GM21619 (cell line): Measurements from ENCODE around the gene SLC2A5.
A peak's percentile ranks its signal among the peaks of the same experiment; 100 is the strongest.

Source experiments
- ATAC-seq: cut with Tn5 transposase; IDR thresholded peaks from one replicate; pipeline ENCODE4 v1.9.1; 2021; ENCODE audit not compliant: unreplicated experiment

SLC2A5 gene

DNA sequence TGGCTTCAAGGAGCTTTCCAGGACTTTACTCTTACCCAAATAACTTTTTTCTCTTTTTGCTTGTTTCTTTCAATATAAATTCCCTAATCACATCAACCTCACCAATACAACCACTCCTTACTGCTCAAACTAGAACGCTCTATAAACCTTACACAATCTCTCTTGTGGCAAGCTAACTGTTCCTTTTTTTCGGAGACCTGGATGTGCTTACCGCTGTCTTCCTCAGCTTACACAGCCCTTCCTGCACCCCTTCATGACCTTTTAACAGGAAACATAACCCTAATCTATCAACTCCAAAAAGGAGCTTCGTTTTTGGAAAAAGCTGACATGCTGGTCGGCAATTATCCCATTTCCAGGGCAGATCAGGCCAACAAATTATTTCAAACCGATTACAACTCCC lies 24.1 kb upstream of the SLC2A5 start:
- ATAC-seq: no peak

DNA sequence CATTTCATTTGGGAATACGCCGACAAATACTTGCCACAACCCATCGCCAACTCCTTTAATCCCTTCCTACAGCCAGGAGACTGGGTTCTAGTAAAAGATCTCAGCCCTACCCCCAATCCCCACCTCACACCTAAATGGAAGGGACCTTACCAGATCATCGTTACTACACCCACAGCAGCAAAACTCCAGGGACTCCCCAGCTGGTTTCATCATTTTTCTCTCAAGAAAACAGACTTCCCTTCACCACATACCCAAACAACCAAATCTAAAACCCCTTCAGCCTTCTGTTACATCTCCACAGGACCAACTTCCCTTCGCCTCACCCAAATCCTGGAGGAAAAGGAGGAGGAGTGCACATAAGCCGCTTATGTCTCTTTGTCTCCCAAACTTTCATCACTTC lies 23.7 kb upstream of the SLC2A5 start:
- no peak for ATAC-seq

DNA sequence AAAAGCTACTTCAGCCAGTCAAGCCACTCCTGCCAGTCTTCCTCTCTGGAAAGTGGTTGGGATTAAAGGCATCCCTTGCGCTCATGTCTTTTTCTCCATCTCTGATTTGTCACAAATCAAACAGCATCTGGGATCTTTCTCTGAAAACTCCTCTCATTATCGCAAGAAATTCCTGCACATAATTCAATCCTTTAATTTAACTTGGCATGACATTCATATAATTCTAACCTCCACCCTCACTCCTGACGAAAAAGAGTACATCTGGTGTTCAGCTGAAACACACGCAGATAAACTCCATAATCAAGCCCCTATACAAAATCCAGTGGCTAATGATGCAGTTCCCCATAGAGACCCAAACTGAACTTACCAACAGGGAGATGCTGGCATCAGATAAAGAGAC lies 19.4 kb upstream of the SLC2A5 start:
- no peak for ATAC-seq

DNA sequence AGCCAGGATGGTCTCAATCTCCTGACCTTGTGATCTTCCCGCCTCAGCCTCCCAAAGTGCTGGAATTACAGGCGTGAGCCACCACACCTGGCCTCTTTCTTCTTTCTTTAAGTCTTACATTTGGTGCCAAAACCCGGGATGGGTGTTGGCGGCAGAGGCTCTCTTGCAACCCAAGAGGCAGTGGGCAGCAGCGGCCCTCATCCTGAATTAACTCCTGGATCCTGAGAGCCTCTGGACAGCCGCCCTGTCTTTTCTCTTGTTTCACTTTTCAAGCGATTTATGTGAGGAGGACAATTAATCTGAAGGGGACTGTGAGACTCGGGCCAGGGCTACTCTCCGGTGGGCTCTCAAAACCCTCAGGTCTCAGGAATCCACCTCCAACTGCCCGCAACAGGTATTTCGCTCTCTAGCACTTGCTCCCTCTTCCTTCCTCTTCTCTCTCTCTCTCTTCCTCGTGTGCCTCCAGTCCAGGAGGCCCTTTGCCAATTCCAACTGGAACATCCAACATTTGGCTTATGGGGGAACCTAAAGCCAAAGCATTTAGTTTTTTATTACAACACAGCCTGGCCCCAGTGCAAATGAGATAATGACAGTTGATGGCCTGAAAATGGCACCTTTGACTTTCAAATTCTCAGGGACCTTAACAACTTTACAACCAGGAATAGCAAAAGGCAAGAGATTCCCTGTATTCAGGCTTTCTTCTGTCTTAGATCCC lies 18.1 kb upstream of the SLC2A5 start:
- ATAC-seq: no peak

DNA sequence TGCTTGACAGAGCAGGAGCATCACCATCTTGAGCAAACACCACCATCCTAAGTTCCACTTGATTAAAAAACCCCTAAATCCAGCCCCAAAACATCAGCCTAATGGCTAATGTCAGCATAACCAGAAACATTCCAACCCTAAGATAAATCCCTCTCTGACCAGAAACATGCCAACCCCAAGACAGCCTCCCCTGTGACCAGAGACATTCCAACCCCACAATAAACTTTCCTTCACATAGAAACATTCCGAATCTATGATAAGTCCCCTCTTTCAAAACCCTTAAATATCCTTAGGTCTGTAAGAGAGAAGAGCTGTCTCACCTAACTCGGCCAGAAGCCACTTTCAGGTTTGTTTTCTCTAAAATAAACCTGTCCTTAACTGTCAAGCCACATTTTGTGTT lies 17.4 kb upstream of the SLC2A5 start:
- ATAC-seq: no peak

DNA sequence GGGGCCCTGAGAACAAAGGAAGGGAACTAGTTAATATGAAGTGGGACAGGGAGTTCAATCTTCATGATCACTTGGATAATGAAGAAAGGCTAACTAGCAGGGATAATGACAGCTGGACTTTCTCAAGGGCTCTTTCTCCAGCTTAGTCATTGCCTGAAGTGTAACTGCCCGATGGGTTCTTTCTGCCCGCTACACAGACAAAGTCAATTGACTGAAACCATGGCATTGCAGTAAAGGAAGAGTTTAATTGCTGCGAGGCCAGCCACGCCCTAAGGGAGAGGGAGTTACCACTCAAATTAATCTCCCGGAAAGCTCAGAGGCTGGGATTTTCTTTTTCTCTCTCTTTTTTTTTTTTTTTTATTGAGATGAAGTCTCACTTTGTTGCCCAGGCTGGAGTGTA lies 16.6 kb upstream of the SLC2A5 start:
- ATAC-seq: no peak

DNA sequence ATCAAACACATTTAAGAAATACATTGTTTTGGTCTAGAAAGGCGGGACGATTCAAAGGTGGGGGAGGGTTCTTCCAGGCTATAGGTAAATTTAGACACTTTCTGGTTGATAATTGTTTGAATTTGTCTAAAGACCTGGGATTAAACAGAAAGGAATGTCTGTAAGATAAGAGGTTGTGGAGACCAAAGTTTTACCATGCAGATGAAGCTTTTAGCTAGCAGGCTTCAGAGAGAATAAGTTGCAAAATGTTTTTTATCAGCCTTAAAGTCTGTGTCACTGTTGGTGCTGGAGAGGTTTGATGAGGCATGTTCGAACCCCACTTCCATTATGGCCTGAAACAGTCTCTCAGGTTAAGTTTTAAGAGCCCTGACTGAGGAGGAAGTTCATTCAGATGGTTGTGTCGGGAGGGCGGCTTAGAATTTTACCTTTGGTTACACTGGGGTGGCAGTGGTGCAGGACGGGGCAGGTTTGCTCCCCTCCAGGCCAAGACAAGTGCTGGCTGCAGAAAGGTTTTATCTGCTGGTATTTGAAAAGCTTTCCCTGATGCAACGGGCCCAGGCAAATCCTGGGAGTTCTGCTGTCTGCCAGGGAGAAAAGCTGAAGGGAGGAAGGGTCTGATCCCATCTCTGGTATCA lies 16.0 kb upstream of the SLC2A5 start:
- no peak for ATAC-seq

DNA sequence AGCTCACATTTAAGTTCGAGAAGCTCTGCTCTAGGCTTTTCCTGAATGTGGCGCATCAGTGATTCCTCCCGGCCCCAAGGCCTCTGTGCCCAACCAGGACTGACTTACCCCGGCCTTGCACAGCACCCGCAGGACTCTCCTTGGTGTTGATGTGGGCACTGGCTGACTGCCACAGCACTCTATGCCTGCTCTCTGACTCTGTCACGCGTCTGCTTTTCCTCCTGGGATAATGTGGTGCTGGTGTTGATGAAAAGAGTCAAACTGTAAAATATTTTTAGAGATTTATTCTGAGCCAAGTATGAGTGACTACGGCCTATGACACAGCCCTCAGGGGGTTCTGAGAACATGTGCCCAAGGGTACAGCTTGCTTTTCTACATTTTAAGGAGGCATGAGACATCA lies 15.5 kb upstream of the SLC2A5 start:
- no peak for ATAC-seq

DNA sequence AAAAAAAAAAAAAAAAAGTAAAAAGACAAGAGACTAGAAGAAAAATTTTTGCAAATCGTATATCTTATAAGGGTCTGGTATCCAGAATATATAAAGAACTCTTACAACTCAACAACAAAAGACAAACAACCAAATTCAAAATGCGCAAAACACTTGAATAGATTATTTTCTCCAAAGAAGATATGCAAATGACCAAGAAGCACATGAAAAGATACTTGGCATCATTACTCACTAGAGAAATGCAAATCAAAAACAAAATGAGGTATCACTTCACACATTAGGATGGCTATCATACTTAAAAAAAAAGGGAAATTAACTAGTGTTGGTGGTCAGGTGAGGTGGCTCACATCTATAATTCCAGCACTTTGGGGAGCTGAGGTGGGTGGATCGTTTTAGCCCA lies 12.0 kb upstream of the SLC2A5 start:
- ATAC-seq: no peak

DNA sequence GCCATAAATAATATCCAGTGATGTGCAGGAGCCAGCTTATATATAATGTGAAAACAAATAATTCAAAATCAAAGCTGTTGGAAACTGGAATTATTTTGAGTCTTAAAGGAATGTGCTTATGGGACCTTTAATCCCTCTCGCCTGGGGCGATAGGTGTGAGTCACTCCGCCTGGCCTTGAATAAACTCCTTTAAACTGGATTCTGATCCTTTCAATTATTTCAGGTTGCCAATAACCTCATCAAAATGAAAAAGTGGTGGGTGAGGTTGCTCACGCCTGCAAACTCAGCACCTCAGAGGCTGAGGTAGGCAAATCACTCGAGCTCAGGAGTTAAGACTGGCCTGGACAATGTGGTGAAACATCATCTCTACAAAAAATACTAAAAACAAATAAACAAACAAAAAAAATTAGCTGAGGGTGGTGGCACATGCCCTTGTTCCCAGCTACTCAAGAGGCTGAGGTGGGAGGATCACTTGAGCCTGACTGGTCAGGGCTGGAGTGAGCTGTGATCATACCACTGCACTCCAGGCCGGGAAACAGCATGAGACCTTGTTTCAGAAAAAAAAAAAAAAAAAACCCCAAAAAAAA lies 11.4 kb upstream of the SLC2A5 start:
- ATAC-seq: peak; percentile 9

DNA sequence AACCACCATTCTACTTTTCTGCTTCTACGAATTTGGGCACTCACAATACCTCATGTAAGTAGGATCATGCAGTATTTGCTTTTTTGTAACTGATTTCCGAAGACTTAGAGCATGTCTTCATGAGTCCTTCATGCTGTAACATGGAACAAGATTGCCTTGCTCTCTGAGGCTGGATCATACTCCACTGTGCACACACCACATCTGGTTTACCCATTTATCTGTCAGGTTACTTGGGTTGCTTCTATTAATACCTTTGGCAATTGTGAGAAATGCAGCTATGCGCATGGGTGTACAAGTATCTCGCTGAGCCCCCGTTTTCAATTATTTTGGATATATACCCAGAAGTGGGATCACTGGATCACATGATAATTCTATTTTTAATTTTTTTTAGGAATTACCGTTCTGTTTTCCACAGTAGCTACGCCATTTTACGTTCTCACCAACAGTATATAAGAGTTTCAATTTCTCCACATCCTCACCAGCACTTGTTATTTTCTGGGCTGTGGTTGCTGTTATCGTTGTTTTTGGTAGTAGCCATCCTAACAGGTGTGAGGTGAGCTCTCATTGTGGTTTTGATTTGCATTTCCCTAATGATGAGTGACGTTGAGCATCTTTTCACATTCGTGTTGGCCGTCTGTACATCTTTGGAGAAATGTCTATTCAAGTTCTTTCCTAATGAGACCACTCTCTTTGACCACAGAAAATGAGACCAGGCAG lies 10.7 kb upstream of the SLC2A5 start:
- peak; percentile 40 for ATAC-seq

DNA sequence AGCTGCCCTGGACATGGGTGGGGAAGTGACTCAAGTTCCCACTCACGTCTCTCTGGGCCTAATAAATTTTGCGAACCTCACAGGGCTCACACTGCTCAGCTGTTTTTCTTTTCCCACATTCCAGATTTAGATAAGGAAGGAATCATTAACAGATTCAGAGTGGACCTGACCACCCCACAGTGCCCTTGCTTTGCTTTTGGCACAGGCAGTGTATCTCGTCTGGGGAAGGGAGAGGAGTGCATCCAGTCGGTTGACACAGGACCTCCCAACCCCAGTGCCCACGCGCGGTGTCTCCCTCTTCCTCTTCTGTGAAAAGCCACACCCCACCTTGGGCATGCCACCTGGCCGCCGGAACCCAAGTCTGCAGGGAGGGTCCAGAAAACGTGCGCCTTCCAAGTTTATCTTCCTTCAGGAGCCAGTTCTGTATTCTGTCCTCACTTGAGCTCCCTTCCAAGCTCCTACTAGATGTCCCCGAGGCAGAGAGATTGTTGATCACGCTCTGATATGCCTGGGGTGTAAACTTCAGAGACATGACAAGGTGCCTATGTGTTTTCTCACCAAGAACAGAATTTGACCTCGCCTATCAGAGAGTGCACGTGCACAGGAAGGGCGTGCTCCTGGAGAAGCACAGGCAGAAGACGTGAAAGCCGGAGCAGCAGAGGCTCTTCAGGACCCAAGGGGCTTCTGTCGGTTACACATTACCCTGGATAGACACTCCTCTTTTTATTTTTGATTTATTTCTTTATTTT lies 9.5 kb upstream of the SLC2A5 start:
- no peak for ATAC-seq

DNA sequence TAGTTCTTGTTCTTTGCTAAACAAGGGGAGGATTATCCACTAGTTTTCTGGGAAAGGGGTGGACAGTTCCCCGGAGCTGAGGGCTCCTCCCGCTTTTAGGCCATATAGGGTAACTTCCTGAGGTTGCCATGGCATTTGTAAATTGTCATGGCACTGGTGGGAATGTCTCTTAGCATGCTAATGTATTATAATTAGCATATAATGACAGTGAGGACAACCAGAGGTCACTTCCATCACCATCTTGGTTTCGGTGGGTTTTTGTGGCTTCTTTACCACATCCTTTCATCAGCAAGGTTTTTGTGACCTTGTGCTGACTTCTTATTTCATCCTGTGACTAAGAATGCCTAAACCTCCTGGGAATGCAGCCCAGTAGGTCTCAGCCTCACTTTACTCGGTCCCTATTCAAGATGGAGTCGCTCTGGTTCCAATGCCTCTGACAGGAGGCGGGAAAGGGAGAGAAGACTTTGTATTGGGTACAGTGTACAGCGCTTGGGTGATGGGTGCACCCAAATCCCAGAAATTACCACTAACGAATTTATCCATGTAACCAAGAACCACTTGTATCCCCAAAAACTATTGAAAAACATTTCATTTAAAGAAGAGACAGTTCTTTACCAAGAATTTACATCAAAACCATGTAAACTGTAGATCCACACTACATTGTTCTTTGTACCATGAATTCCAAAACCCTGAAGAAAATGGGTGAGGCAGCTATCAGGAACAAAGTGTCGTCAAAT lies 8.7 kb upstream of the SLC2A5 start:
- peak; percentile 36 for ATAC-seq

DNA sequence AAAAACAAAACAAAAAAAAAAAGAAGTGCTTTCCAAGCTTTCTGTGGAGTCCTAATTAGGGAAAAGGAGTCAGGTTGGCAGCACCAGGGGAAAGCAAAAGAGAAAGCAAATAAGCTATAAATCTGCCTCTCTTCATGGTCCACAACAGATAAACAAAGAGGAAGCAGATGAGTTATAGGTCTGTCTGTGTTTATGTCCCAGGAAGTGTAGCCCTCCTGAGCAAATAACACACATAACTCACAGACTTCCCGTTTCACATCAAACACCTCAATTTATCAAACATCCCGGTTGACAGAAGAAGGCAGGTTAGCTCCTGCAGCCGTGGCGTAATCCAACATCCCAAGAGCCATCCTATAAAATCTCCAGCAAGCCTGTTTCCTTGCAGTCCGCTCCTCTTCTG lies 5.6 kb upstream of the SLC2A5 start:
- ATAC-seq: no peak

DNA sequence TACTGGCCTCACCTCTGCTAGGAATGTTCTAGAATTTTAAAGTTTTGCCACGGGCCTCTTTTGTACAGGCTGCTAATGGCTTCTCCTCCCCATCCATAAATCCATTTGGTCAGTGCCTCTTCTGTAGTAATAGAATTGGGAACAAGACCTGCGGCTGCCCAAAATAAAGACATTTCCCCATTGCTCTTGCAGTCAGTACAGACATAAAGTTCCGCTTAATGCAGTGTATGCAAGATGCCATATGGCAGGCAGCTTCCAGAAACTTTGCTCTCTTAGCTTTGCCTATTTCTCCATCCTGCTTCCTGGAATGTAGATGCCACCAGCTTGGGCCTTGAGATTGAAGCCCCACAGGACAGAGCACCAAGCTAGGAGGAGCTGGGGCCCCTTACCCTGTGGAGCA lies 3.7 kb upstream of the SLC2A5 start:
- no peak for ATAC-seq

DNA sequence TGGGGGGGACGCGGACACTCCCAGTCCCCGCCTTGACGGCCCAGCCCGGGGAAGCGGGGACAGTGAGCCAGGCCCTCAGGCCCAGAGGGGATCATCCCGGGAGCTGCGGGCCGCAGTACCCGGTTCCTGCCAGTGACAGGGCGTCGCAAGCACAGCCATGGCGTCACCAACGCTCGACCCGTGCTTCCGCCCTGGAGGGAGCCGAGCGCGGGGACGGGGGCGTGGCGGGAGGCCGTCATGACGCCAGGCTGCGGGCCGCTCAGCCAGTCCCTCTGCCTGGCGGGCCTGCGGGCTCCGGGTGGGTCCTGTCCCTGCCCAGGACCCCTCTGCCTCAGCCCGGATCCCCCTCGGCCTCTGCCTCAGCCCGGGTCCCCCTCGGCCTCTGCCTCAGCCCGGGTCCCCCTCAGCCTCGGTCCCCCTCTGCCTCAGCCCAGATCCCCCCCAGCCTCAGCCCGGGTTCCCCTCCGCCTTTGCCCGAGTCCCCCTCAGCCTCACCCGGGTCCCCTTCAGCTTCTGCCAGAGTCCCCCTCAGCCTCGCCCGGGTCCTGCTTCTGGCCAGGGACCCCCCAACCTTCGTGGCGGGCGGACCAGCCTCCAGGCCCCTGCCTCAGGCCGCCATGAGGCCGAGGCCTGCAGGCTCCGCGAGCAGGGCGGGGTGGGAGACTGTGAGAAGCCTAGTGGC lies 2.3 kb upstream of the SLC2A5 start:
- ATAC-seq: no peak

DNA sequence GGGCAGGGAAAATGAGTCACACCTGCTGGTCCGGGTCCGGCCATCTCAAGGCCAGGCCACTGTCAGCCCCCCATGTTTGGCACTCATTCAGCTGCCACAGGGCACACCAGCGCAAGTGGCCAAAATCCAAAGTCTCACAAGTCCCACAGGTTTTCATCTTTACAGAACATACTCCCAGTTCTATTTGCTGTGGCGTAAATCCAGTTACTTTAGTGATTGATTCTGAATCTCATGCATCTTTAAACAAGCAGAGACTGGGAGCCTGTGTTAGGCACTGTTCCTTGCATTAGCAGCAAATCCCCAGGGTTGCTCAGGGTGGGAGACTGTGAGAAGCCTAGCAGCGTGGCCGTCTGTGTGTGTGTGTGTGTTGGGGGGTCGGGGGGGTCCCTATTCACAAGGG lies 1.1 kb upstream of the SLC2A5 start:
- no peak for ATAC-seq

DNA sequence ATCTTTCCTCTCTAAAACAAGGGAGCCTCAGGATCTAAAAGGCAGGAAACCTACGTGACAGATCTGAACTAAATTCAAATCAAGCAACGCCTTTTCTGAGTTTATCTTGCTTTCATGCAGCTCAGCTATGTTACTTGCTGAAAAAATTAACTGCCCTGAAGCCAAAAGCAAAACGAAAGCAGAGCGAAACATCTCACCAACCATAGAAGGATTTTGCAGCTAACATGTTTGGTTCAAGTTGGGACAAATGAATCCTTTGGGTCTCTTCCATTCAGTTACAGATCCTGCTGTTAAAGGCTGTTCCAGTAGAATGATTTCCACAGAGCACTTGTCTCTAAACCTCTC lies 482 bp downstream of the SLC2A5 start:
- ATAC-seq: peak; percentile 3

DNA sequence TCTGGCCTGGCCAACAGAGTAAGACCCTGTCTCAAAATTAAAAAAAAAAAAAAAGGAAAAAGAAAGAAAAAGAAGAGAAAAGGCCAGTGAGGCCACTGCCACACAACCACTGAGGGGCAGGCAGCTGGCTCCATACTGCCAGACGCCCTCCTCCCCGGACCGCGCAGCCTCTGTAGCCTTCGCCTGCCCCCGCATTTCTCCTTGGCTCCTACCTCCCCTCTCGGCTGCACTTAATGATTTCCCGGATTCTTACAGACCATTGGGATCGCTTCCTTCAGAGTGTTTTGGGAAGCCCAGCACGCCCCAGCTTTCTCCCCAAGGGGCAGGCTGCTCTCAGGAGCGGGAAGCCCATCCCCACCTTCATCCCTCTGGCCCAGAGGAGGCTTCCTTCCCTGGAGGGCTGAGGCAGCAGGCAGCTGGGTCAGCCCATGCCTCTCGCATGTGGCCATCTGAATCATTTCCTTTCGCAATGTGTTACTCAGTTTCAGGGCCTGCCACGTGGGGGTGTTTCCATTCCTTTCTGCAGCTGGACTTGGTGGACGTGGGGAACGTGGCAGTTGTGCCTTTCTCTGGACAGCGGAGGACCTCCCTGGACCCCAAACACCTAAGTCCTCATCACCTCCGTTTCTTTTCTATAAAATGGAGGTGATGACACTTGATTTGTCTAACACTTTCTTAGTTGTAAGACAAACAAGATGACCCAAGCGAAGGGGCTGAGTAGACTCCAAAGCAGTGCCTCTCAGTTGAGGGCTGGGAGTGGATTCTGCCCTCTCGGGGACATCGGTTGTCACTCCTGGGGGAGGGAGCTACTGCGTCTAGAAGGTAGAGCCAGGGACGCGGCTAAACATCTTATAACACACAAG lies 2.3 kb downstream of the SLC2A5 start:
- ATAC-seq: no peak
